K562 (cell line): ENCODE results near the gene NUP160. TPM values are rescaled to one million over a fixed set of nuclear protein-coding genes. Genes with fewer than 3 reads are reported as not detected.
A peak's percentile ranks its signal among the peaks of the same experiment; 100 is the strongest.

ENCODE experiments used
- CSDE1 ChIP-seq, 2 experiments: fragments of 450-650 bp; IDR thresholded peaks; 2 replicates each; pipeline ENCODE4 v1.6.1; 2016; ENCODE audit warnings: mild to moderate bottlenecking in 1 of 2
- KAT2B ChIP-seq: IDR thresholded peaks from one replicate; pipeline ENCODE4 v1.6.1; 2012; ENCODE audit warnings: low read depth, mild to moderate bottlenecking, control low read depth, inconsistent platforms, low read length, moderate library complexity
- NUFIP1 ChIP-seq: fragments of 450-650 bp; IDR thresholded peaks from 2 replicates; pipeline ENCODE4 v1.6.1; 2018; ENCODE audit not compliant: partially characterized antibody
- RAD21 ChIP-seq, 2 experiments: fragments of 250-450 bp in 1 of 2; fragments of 450-650 bp in 1 of 2; sonication (Bioruptor Pico) in 1 of 2; formaldehyde crosslinking in 1 of 2; IDR thresholded peaks in 1 of 2; conservative IDR thresholded peaks in 1 of 2; 2 replicates each; pipeline versions ENCODE4 v1.4.0 to v1.8.0; 2020 to 2022; ENCODE audit warnings: mild to moderate bottlenecking in 2 of 2, moderate library complexity in 1 of 2
- RB1 ChIP-seq: fragments of 450-650 bp; IDR thresholded peaks from 2 replicates; pipeline ENCODE4 v1.6.1; 2017; ENCODE audit warnings: low read depth, mild to moderate bottlenecking
- STAG1 ChIP-seq: sonication (generic); formaldehyde crosslinking; IDR thresholded peaks from 2 replicates; pipeline ENCODE4 v1.5.0; 2020; ENCODE audit warnings: missing genetic modification reagents, borderline replicate concordance
- TEAD4 ChIP-seq, 2 experiments: sonication (generic) in 1 of 2; formaldehyde crosslinking in 1 of 2; IDR thresholded peaks; 2 replicates each; pipeline versions ENCODE4 v1.6.1 to v1.8.0; 2012 to 2022; ENCODE audit warnings: borderline replicate concordance in 1 of 2, inconsistent platforms in 1 of 2, low read length in 1 of 2, mild to moderate bottlenecking in 1 of 2, missing genetic modification reagents in 1 of 2
- ZNF124 ChIP-seq: sonication (generic); formaldehyde crosslinking; IDR thresholded peaks from 2 replicates; pipeline ENCODE4 v1.8.1; 2022; ENCODE audit warnings: missing genetic modification reagents
- ZNF212 ChIP-seq: fragments of 450-650 bp; formaldehyde crosslinking; IDR thresholded peaks from 2 replicates; pipeline ENCODE4 v1.4.0; 2020; ENCODE audit warnings: mild to moderate bottlenecking
- polyA plus RNA-seq, 8 experiments: library from polyadenylated mRNA; depleted of rRNA in 4 of 8; stranded (reverse) in 5 of 8; unstranded in 3 of 8; fragments of >200 nt; fragmentation: Nextera tagmentation in 2 of 8; fragmentation: Illumina TruSeq in 1 of 8; extraction: Ambion mirVana in 2 of 8; extraction: Trizol in 1 of 8; gene quantifications; 2 replicates each; pipeline versions ENCODE4 v1.2.1 to v1.2.3, GENCODE V29; 2011 to 2014; ENCODE audit warnings: inconsistent platforms in 1 of 8, missing spikeins in 1 of 8
- total RNA-seq, 7 experiments: library from RNA; depleted of rRNA in 6 of 7; stranded (reverse); fragments of >200 nt in 6 of 7; fragmentation: Illumina TruSeq in 2 of 7; extraction: Trizol in 2 of 7; gene quantifications; 2 replicates each; pipeline versions ENCODE4 v1.2.1 to v1.2.3, GENCODE V29; 2011 to 2021; ENCODE audit warnings: low replicate concordance in 1 of 7
- TF ChIP-seq, protein P1 (sequence below), 2 experiments: fragments of 200-800 bp in 1 of 2; sonication (Bioruptor generic) in 1 of 2; sonication (generic) in 1 of 2; formaldehyde crosslinking in 1 of 2; IDR thresholded peaks in 1 of 2; conservative IDR thresholded peaks in 1 of 2; 2 replicates each; pipeline versions ENCODE4 v1.5.0 to v1.6.1; 2016 to 2020; ENCODE audit warnings: missing compliant biosample characterization in 1 of 2, missing genetic modification characterization in 1 of 2, missing genetic modification reagents in 1 of 2
- TF ChIP-seq, protein P2 (sequence below): IDR thresholded peaks from 3 replicates; pipeline ENCODE4 v1.6.1; 2011; ENCODE audit warnings: borderline replicate concordance, mild to moderate bottlenecking; ENCODE audit not compliant: insufficient read length, insufficient read depth
- TF ChIP-seq, protein P3 (sequence below), 2 experiments: fragments of 450-650 bp; formaldehyde crosslinking in 1 of 2; IDR thresholded peaks; 2 replicates each; pipeline versions ENCODE4 v1.4.0 to v1.6.1; 2014 to 2020; ENCODE audit warnings: mild to moderate bottlenecking in 2 of 2, borderline replicate concordance in 1 of 2, low read depth in 1 of 2

Gene NUP160
- total and polyA plus RNA-seq, 9 of the 15 experiments (the other 6 are each of a cell fraction or from before 2014, with no cell fraction given): 41.5 to 112 (median 65.0) TPM

DNA sequence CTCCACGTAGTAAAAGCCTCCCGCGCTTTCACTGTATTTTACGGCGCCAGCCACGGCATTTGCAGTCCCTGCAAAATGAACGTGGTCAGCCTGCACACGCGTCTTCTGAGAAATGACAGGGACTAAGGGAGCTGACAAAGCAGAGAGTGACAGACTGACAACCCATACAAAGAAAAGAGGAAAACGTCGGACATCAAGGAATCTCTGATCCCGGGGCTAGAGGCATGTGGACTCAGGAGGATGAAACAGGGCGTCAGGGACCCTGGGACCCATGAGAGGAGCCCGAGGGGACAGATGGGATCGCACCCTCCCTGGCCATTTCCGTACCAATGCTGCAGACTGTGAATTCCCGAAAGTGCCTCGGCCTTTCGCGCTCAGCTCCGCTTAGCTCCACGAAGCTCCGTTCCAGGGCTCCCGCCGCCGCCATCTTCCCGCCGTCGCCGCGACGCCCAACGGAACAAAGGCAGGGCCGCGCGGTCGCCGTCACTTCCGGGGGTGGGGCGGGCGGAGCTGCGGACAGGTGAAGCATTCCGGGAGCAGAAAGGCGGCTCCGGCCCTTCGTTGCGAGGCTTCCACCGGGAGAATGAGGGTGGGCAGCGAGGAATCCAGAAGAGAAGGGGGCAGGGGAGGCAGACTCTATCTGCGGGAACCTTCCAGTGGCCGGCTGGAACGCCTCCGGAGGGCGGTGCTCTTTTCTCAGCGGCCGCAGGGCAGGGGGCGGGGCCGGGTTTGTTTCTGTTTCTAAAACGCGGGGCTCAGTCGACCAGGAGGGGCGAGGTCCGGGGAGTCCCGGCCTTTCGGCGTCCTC, at the start of gene NUP160 (continued):
- TF ChIP-seq RAD21 (CRISPR knock-in tag; conservative IDR thresholded peaks at IDR 0.05 in 1 of 2, IDR thresholded peaks at IDR 0.05 in 1 of 2): peak in 1 of 2 experiments; percentile 41; a peak in 1 of 4 replicates
- TF ChIP-seq TEAD4 (IDR thresholded peaks at IDR 0.05; ENCODE audit: low read length): no peak
- no peak for TF ChIP-seq TEAD4 (CRISPR knock-in tag; IDR thresholded peaks at IDR 0.05; ENCODE audit: borderline replicate concordance)
- no peak for TF ChIP-seq KAT2B
- TF ChIP-seq ZNF212 (CRISPR knock-in tag): no peak
- peak; percentile 91; the same call in 1 of the 2 replicates for TF ChIP-seq RB1
- no peak; a peak in 1 of 4 replicates for TF ChIP-seq CSDE1 (IDR thresholded peaks at IDR 0.05)
- TF ChIP-seq, protein P1, sequence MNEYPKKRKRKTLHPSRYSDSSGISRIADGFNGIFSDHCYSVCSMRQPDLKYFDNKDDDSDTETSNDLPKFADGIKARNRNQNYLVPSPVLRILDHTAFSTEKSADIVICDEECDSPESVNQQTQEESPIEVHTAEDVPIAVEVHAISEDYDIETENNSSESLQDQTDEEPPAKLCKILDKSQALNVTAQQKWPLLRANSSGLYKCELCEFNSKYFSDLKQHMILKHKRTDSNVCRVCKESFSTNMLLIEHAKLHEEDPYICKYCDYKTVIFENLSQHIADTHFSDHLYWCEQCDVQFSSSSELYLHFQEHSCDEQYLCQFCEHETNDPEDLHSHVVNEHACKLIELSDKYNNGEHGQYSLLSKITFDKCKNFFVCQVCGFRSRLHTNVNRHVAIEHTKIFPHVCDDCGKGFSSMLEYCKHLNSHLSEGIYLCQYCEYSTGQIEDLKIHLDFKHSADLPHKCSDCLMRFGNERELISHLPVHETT (CRISPR knock-in tag; conservative IDR thresholded peaks at IDR 0.05 in 1 of 2, IDR thresholded peaks at IDR 0.05 in 1 of 2): no peak
- TF ChIP-seq, protein P2, sequence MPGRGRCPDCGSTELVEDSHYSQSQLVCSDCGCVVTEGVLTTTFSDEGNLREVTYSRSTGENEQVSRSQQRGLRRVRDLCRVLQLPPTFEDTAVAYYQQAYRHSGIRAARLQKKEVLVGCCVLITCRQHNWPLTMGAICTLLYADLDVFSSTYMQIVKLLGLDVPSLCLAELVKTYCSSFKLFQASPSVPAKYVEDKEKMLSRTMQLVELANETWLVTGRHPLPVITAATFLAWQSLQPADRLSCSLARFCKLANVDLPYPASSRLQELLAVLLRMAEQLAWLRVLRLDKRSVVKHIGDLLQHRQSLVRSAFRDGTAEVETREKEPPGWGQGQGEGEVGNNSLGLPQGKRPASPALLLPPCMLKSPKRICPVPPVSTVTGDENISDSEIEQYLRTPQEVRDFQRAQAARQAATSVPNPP: no peak
- TF ChIP-seq ZNF124: no peak
- 0 out of 2 replicates have a peak, but pooled peaks have one; percentile 16 for TF ChIP-seq STAG1
- TF ChIP-seq, protein P3, sequence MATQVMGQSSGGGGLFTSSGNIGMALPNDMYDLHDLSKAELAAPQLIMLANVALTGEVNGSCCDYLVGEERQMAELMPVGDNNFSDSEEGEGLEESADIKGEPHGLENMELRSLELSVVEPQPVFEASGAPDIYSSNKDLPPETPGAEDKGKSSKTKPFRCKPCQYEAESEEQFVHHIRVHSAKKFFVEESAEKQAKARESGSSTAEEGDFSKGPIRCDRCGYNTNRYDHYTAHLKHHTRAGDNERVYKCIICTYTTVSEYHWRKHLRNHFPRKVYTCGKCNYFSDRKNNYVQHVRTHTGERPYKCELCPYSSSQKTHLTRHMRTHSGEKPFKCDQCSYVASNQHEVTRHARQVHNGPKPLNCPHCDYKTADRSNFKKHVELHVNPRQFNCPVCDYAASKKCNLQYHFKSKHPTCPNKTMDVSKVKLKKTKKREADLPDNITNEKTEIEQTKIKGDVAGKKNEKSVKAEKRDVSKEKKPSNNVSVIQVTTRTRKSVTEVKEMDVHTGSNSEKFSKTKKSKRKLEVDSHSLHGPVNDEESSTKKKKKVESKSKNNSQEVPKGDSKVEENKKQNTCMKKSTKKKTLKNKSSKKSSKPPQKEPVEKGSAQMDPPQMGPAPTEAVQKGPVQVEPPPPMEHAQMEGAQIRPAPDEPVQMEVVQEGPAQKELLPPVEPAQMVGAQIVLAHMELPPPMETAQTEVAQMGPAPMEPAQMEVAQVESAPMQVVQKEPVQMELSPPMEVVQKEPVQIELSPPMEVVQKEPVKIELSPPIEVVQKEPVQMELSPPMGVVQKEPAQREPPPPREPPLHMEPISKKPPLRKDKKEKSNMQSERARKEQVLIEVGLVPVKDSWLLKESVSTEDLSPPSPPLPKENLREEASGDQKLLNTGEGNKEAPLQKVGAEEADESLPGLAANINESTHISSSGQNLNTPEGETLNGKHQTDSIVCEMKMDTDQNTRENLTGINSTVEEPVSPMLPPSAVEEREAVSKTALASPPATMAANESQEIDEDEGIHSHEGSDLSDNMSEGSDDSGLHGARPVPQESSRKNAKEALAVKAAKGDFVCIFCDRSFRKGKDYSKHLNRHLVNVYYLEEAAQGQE (IDR thresholded peaks at IDR 0.05; ENCODE audit: borderline replicate concordance): no peak
- TF ChIP-seq, protein P3 (CRISPR knock-in tag; IDR thresholded peaks at IDR 0.05; ENCODE audit: low read depth): no peak
- no peak for TF ChIP-seq NUFIP1
